Measurements from ENCODE around the gene EEF1G.
"Not testable (repeated sequence)": the region's sequence is repeated elsewhere in the genome, so short reads cannot be mapped to it uniquely, and the experiment has no call there.

EEF1G gene

GRCh38 chr11:62603072-62603408, 29.3 kb upstream of the EEF1G start:
- DNase-seq (ENCODE audit: low read depth) = no peak

- peak; percentile 63 for DNase-seq (ENCODE audit: low read depth)
These were observed 28.7 kb upstream of the EEF1G start for GRCh38 chr11:62602141-62603071.

- peak; percentile 98 for DNase-seq (ENCODE audit: low read depth)
These were observed 27.9 kb upstream of the EEF1G start, which contains the start of gene MTA2 for GRCh38 chr11:62601372-62602140. MTA2 (minus strand) TSS chr11:62601865; CDS start chr11:62601450, 415 bp downstream.

- peak; percentile 45 for DNase-seq (ENCODE audit: low read depth)
These were observed 27.4 kb upstream of the EEF1G start for GRCh38 chr11:62601122-62601371.

GRCh38 chr11:62600367-62601121, 26.9 kb upstream of the EEF1G start:
- DNase-seq (ENCODE audit: low read depth) = no peak

DNA sequence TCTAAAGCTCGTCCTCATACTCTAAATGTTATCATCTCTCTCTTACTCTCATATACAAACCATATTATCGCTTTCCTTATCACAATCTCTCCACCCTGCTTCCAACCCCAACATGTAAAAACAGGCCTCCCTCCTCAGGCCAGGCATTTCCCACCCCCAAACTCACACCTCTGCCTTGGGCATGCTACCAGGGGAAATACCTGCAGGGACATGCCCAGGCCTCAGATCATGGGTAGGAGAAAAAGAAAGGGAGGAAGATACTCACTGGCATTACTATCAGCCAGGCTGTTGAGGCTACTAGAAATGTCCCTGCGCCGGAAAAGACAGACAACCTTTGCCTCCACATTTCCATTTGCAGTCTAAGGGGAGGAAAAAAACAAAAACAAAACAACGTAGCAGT, 26.2 kb upstream of the EEF1G start:
- no peak for DNase-seq (ENCODE audit: low read depth)

DNA sequence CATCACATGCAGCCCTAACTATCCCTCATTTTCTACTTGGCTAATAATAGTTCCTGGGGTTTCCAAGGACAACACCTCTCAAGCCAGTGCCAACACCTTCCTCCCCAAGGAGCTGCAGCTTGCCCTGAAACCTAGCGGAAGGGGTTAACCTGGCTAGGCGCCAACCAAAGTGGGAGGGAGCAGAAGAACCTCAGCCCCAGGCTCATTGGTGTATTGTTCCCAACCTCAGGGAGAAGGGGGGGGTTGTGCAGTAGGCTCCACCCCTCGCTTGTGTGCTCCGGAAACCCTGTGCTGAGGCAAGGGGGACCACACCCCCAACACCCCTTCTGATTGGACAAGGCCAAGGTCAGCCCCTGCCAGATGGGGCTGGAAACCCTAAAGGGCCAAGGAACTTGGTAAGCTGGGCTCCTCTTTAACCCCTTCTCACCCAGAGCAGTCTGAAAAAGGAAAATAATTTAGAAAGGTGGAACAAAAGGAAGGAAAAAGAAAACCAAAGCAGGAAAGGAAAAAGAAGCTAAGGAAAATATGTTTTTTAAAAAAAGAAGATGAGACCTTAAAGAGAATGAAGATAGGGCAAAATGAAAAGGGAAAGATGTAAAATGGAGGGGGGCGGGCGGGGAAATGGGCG, 25.5 kb upstream of the EEF1G start:
- peak; percentile 99 for DNase-seq (ENCODE audit: low read depth)

DNA sequence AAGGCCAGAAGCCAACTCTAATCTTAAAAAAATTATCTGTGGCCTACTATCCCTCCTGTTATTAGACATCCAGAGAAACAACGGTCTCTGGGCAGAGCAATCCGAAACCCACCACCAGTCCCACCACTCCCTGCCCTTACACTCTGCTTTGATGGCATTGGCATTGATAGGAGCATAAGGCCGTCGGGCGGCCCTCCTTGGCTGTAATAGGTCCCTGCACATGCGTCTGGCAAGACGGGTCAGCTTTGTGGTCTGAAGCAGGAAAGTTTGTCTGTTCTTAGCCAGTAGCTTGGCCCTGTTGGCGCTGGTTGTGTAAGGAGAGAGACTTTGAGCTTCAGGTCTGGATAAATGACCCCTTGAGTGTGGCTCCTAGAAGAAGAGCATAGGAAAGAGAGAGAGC, 21.4 kb upstream of the EEF1G start:
- no peak for DNase-seq (ENCODE audit: low read depth)

DNA sequence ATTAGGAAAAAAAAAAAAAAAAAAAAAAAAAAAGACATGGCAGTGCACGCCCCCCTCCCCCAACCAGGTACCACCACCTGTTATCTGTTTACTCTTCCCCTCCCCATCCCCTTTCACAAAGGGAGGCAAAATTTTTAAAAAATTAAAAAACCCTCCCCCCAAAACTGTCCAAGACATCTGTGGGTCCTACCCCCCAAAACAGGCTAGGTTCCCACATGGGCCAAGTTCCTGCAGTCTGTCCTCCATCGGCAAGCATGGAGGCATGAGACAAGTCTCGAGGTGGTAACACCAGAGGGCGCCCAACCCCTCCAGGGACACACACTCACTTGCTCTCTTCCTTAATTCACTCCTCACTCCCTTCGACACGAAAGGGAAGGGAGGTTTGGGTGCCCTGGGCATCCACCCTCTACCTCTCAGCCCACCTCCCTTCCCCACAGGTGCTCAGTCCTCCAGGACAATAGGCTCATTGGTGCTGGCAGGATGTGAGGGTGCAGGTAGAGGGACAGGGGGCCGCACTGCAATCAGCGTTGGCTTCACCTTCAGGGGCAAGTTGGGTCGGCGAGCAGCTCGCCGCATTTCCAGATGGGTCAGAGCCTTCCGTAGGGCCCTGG, 19.8 kb upstream of the EEF1G start:
- DNase-seq (ENCODE audit: low read depth) = peak; percentile 81

DNA sequence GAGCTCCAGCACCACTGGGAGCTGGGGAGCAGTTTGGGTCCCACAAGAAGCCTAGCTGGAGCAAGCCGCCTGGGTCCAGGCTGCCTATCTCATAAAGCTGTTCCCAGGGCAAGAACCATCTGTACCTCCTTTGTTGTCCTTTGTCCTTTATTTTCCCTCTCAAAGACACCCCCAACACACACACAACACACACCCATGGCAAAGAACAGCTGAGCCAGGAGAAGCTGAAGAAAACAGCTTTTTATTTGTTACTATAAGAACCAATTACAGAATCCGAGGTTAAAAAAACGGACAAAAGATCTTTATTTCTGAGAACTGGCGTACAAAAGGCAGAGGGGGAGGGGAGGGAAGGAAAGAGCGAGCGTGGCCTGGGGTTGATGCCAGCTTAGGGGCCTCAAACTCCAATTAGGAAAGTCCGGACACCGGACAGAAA, 19.3 kb upstream of the EEF1G start:
- DNase-seq (ENCODE audit: low read depth) = no peak

DNA sequence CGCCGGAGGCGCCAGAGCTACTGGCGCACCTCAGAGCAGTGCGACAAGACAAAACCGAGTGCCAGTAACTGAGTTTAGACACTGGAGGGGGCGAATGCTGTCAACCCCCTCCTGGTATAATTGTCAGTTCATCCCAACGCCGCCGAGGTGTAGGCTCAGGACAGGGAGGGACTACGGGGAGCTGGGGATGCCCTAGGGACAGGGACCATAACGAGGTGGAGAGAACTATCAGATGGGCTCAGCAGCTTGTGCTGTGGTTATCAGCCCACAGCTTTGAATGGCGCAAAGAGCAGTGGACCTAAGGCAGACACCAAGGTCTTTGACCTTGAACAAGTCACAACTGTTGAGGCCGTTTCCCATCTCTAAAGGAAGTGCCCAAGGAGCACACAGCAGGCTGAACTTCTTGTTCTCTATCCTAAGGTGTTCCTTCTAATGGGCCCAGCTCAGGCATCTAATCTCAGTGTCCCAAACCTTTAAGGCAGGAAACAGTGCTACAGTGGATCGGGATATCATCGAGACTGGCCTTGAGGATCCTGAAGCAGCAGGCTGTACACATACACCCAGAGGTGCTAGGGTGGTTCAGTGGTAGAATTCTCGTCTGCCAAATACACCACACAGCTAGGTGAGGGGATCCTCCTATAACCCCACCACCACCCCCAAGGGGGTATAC, 18.6 kb upstream of the EEF1G start:
- no peak for DNase-seq (ENCODE audit: low read depth)

DNA sequence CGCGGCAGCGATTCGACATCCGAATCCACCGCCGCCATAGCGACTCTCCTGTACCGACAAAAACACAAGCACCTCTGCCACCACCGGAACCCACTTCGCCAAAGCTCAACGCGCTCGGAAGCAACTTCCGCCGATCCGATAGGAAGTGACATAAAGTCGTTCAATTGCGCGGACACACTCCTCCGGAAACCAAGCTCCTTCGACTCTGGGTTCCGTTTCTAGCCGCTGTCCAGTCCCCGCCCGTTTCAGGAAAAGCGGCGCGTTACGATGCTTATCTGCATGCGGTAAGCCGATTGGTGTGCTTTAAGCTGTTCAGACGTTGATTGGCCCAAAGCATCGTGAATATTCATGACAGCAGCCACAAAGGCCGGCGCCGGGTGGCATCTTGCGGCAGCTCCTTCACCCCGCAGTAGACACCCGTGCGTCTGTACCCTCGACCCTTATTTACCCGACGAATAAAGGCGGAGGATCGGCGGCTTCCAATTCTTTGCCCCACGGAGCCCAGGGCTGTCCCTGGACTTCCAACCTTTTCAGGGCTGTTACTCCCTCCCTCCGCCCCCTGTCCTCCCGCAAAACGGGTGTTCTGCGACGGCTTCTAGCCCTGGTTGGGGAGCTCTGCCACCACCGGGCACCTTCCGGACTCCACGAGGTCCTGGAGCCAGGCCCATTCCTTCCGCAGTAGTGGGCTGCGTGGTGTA, 17.9 kb upstream of the EEF1G start, which contains the start of gene TUT1:
Gene TUT1, minus strand, starts transcription at position 76 of the 698 bp plus-strand sequence. Its CDS starts 38 bp downstream, at position 38.
- peak; percentile 99 for DNase-seq (ENCODE audit: low read depth)

- peak; percentile 20 for DNase-seq (ENCODE audit: low read depth)
These were observed 15.4 kb upstream of the EEF1G start for GRCh38 chr11:62588966-62589637.

DNA sequence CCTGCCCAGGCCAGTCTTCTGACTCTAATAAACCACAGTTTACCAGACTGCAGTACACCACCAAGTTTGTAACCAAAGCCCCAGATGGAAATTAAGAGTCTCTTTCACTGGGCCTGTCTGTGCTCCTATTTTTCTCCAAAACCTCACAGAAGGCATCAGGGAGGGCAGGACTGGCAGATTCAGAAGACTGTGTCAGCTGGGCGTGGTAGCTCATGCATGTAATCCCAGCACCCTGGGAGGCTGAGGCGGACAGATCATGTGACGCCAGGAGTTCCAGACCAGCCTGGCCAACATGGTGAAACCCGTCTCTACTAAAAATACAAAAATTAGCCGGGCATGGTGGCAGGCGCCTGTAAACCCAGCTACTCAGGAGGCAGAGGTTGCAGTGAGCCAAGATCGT, 11.7 kb upstream of the EEF1G start:
- DNase-seq (ENCODE audit: low read depth) = not testable (repeated sequence)

GRCh38 chr11:62581735-62582134, 8.0 kb upstream of the EEF1G start:
- not testable (repeated sequence) for DNase-seq (ENCODE audit: low read depth)

- no peak for DNase-seq (ENCODE audit: low read depth)
These were observed 7.4 kb upstream of the EEF1G start for GRCh38 chr11:62580959-62581715.

DNA sequence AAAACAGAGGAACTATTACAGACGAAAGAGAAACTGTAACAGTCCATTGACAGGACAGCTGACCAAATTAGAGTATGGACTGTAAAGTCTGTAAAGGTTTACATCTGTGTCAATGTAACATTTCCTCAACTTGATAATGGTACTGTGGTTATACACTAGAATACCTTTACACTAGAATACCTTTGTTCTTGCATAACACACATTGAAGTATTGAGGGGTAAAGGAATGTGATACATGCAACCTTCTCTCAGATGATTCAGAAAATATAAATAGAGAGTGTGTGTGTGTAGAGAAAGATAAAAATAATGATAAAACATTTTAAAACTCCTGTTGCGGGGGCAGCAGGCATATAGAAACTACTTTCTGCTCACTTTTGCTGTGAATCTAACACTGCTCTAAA, 5.6 kb upstream of the EEF1G start:
- no peak for DNase-seq (ENCODE audit: low read depth)

- DNase-seq (ENCODE audit: low read depth) = no peak
These were observed 4.8 kb upstream of the EEF1G start for GRCh38 chr11:62578541-62578940.
